ENCODE results near the gene ZNF618. TPM values are rescaled to one million over a fixed set of nuclear protein-coding genes. Genes with fewer than 3 reads are reported as not detected.
A peak's percentile ranks its signal among the peaks of the same experiment; 100 is the strongest.

ZNF618 gene
- total and polyA plus RNA-seq, 8 donors, result 1.2 to 19.8 (median 5.3) TPM

DNA sequence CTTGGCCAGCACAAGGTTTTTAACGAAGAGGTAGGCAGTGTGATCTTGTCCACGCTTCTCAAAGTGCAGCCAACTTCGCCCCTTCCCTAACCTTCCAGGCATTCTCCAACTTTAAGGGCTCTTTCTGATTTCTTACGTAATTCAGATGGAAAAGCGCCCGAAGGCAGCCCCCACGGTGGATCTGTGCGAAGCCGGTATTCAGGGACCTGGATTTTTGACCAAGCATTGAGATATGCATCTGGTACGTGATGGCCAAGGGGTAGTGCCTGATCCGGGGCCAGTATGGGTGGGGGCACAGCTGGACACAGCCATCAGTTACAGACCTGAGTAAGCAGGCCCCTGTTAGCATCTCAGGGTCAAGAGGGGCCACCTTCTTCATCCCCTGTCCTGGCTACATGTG is 122.0 kb downstream of the ZNF618 start:
- Histone ChIP-seq H3K27me3 (no peaks in the 10 kb centered on the region), H3K4me3 (no peak overlapping the region), H3K36me3 (peaks cover 0 to 40% (median 33%) of the 10 kb centered on the region in 4 donors), H3K27ac (no peak overlapping the region), H3K4me1 (peaks cover 9 to 18% (median 16%) of the 10 kb centered on the region in 4 donors), H3K9me3 (no peaks in the 10 kb centered on the region)
- 88 to 93% (median 91%) methylated on average over 11 of the region's 11 CpGs for WGBS, 5 donors
- no peak for TF ChIP-seq POLR2AphosphoS5 (IDR thresholded peaks at IDR 0.05)
- TF ChIP-seq, protein P1, sequence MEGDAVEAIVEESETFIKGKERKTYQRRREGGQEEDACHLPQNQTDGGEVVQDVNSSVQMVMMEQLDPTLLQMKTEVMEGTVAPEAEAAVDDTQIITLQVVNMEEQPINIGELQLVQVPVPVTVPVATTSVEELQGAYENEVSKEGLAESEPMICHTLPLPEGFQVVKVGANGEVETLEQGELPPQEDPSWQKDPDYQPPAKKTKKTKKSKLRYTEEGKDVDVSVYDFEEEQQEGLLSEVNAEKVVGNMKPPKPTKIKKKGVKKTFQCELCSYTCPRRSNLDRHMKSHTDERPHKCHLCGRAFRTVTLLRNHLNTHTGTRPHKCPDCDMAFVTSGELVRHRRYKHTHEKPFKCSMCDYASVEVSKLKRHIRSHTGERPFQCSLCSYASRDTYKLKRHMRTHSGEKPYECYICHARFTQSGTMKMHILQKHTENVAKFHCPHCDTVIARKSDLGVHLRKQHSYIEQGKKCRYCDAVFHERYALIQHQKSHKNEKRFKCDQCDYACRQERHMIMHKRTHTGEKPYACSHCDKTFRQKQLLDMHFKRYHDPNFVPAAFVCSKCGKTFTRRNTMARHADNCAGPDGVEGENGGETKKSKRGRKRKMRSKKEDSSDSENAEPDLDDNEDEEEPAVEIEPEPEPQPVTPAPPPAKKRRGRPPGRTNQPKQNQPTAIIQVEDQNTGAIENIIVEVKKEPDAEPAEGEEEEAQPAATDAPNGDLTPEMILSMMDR (IDR thresholded peaks at IDR 0.05), result no peak
- TF ChIP-seq POLR2A (IDR thresholded peaks at IDR 0.05), result no peak
- TF ChIP-seq EP300 (IDR thresholded peaks at IDR 0.05), result no peak
- DNase-seq, result peak in 1 of 2 donors; percentile 10
- intact Hi-C loops (cut with DNase I; ENCODE audit: low total_unique reads), result no loop called here

DNA sequence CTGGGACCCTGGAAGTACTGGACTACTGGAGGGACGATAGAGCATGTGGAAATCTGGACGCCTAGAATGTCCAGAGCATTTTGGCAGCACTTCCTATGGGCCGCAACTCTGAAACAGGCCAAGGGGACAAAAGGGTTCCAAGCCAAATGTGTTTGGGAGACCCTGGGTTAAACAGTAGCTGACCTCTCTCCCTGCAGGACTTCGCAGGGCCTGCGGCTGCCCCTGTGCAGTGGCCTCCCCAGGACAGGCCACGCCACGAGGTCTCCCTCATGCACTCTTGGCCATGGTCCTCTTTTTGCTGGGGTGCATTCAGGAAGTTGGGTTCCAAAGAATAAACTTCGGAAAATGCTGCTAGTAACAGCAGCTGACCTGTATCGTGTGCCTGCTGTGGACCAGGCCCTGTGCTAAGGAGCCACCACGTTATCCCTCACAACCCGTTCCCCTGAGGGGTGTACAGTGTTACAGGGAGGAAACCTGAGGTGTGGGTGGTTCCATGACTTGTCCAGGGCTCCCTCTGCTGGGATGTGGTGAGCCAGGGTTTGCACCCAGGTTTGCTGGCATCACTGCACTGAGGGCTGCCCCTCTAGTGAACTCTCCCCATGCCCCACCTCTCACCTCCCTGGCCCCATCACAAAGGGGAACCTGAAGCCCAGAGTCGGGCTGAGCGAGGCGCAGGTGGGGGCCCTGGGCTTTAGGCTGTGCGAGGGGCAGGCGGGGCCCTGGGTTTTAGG is 122.6 kb downstream of the ZNF618 start:
- DNase-seq, result peak; percentile 23 to 42
- no peaks in the 10 kb centered on the region for H3K9me3 ChIP-seq
- no peaks in the 10 kb centered on the region for H3K27me3 ChIP-seq
- H3K4me1 ChIP-seq, result peaks cover 3 to 18% (median 13%) of the 10 kb centered on the region in 4 donors
- 75 to 81% (median 80%) methylated on average over 14 to 16 of the region's 16 CpGs for WGBS, 5 donors
- TF ChIP-seq, protein P1 (IDR thresholded peaks at IDR 0.05), result no peak
- TF ChIP-seq POLR2AphosphoS5 (IDR thresholded peaks at IDR 0.05), result no peak
- TF ChIP-seq POLR2A (IDR thresholded peaks at IDR 0.05), result no peak
- no peak for TF ChIP-seq EP300 (IDR thresholded peaks at IDR 0.05)
- H3K36me3 ChIP-seq, result peaks cover 0 to 42% (median 35%) of the 10 kb centered on the region in 4 donors
- no peak overlapping the region for H3K4me3 ChIP-seq
- intact Hi-C loops (cut with DNase I; ENCODE audit: low total_unique reads), result no loop called here
- no peak overlapping the region for H3K27ac ChIP-seq

DNA sequence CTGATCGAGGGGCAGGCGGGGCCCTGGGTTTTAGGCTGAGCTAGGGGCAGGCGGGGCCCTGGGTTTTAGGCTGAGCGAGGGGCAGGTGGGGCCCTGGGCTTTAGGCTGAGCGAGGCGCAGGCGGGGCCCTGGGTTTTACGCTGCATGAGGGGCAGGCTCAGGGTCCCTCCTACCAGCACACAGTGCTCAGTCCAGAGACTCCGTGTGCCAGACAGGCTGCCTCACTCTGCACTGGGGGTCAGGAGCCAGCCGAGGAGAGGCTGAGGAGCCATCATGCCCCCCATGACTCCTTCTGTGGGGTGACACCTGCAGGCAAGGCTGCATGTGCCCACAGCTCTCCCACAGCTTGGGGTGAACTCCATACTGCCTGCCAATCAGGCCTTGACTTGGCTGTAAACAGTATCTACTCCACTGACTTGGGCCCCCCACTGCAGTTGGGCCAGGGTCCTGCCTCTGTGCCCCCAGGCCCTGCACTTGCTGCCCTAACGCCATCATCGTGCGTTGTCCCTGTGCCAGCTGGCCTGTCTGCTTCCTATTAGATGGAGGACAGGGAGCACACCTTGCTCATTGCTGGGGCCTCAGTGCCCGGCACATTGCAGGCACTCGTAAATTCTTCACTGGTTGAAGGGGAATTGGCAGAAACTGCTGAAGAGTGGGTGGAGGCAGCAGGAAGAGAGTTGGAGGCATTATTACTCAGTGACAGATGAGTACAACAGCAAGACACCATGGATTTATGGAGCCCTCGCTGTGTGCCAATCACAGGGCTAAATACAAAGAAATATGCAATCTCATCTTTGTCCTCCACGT is 123.3 kb downstream of the ZNF618 start:
- Histone ChIP-seq H3K4me3 (no peak overlapping the region), H3K27ac (no peak overlapping the region), H3K4me1 (peaks cover 1 to 16% (median 11%) of the 10 kb centered on the region in 4 donors), H3K9me3 (no peaks in the 10 kb centered on the region), H3K36me3 (peaks cover under 1 to 44% (median 41%) of the 10 kb centered on the region in 4 donors), H3K27me3 (no peaks in the 10 kb centered on the region)
- intact Hi-C loops (cut with DNase I; ENCODE audit: low total_unique reads), result no loop called here
- TF ChIP-seq POLR2AphosphoS5 (IDR thresholded peaks at IDR 0.05), result no peak
- no peak for TF ChIP-seq EP300 (IDR thresholded peaks at IDR 0.05)
- TF ChIP-seq POLR2A (IDR thresholded peaks at IDR 0.05), result no peak
- TF ChIP-seq, protein P1 (IDR thresholded peaks at IDR 0.05), result no peak
- DNase-seq, result peak in 1 of 2 donors; percentile 14
- WGBS, 5 donors, result 88 to 92% (median 88%) methylated on average over 16 to 17 of the region's 17 CpGs

DNA sequence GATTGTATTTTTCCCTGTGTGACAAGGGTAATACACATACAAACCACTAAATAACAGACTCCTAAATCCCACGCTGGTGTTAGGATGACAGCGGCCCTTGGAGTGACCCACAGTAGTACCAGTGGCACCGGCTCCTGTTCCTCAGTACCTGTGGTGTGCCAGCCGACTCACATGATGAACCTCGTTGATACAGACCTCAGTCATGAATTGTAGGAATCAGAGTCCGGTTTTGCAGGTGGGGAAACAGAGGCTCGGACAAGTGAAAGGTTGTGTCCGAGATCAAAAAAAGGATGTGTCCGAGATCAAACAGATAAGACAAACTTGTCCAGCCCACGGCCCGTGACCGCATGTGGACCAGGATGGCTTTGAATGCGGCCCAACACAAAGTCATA is 124.0 kb downstream of the ZNF618 start:
- no peaks in the 10 kb centered on the region for H3K27me3 ChIP-seq
- 84 to 94% (median 89%) methylated on average over 13 of the region's 13 CpGs for WGBS, 5 donors
- peaks cover 0 to 14% (median 10%) of the 10 kb centered on the region in 4 donors for H3K4me1 ChIP-seq
- DNase-seq, result peak in 1 of 2 donors; percentile 9
- H3K27ac ChIP-seq, result no peak overlapping the region
- no peak for TF ChIP-seq EP300 (IDR thresholded peaks at IDR 0.05)
- TF ChIP-seq POLR2AphosphoS5 (IDR thresholded peaks at IDR 0.05), result no peak
- TF ChIP-seq, protein P1 (IDR thresholded peaks at IDR 0.05), result no peak
- no peak for TF ChIP-seq POLR2A (IDR thresholded peaks at IDR 0.05)
- no peaks in the 10 kb centered on the region for H3K9me3 ChIP-seq
- no peak overlapping the region for H3K4me3 ChIP-seq
- H3K36me3 ChIP-seq, result peaks cover 4 to 50% (median 47%) of the 10 kb centered on the region in 4 donors
- intact Hi-C loops (cut with DNase I; ENCODE audit: low total_unique reads), result no loop called here

Data from stomach (tissue), 9 donors.